Kidney (tissue), 14 donors: Measurements from ENCODE around the gene BMP3. TPM values are rescaled to one million over a fixed set of nuclear protein-coding genes. Genes with fewer than 3 reads are reported as not detected.

Source experiments
- DNase-seq, 5 donors: peaks; one replicate each; pipeline ENCODE4 v3.0.0-alpha.2; 2013 to 2020
- FAIRE-seq: peaks from 2 replicates; lab custom pipeline; 2012; peaks lifted over from hg19 to GRCh38; lab: Jason Lieb, UNC
- H3K27ac ChIP-seq, 2 donors: one replicate each; pipeline ENCODE4 v1.7.0; 2013; ENCODE audit warnings: low read depth in 2 of 2, low read length in 2 of 2, inconsistent platforms in 1 of 2
- H3K27me3 ChIP-seq: one replicate; pipeline ENCODE4 v1.7.1; 2013; ENCODE audit warnings: low read length, inconsistent platforms; ENCODE audit not compliant: control insufficient read depth, insufficient read depth
- H3K36me3 ChIP-seq, 3 donors: one replicate each; pipeline versions ENCODE4 v1.7.0 to v1.7.1; 2013; ENCODE audit warnings: low read length in 3 of 3, control low read depth in 1 of 3, inconsistent platforms in 1 of 3; ENCODE audit not compliant: insufficient read depth in 3 of 3, control insufficient read depth in 2 of 3
- H3K4me1 ChIP-seq, 3 donors: one replicate each; pipeline versions ENCODE4 v1.7.0 to v1.7.1; 2013; ENCODE audit warnings: low read length in 3 of 3, inconsistent platforms in 1 of 3, low read depth in 1 of 3; ENCODE audit not compliant: control insufficient read depth in 2 of 3, insufficient read depth in 2 of 3
- H3K4me3 ChIP-seq, 3 donors: one replicate each; pipeline versions ENCODE4 v1.7.0 to v1.8.1; 2013; ENCODE audit warnings: low read length in 3 of 3, control low read depth in 1 of 3, inconsistent platforms in 1 of 3
- H3K9ac ChIP-seq, 3 donors: one replicate each; pipeline versions ENCODE4 v1.7.0 to v1.7.1; 2013; ENCODE audit warnings: low read length in 3 of 3, control low read depth in 1 of 3, inconsistent platforms in 1 of 3
- H3K9me3 ChIP-seq, 3 donors: one replicate each; pipeline versions ENCODE4 v1.7.0 to v1.7.1; 2013; ENCODE audit warnings: low read length in 3 of 3, control low read depth in 1 of 3, inconsistent platforms in 1 of 3; ENCODE audit not compliant: control insufficient read depth in 2 of 3, insufficient read depth in 1 of 3
- intact Hi-C: fragments of 100-400 bp; cut with DNase I; formaldehyde crosslinking; loops from one replicate; pipeline ENCODE4 v1.11.1; 2022
- polyA plus RNA-seq: library from polyadenylated mRNA; stranded (reverse); fragments of 350-450 nt; fragmentation: Illumina TruSeq; extraction: RNeasy Lipid Tissue Mini Kit (QIAGEN cat#74804); gene quantifications from one replicate; pipeline ENCODE4 v1.2.3, GENCODE V29; 2014; ENCODE audit warnings: low read depth, low replicate concordance; ENCODE audit not compliant: insufficient read depth
- total RNA-seq: library from RNA; stranded (reverse); fragmentation: NEBNext Ultra II Directional; extraction: Animal tissue kit (Norgen Biotek cat#: 25700); gene quantifications from one replicate; pipeline ENCODE4 v1.2.1, GENCODE V29; 2021
- TF ChIP-seq, protein P1 (sequence below): IDR thresholded peaks from 3 replicates; pipeline ENCODE4 v1.5.1; 2012; ENCODE audit warnings: mild to moderate bottlenecking, moderate library complexity, borderline replicate concordance; ENCODE audit not compliant: insufficient read depth; ENCODE audit errors: extremely low read depth
- donor health status: control.
- donor health status: control.
- donor health status: control.
- donor health status: control.
- donor health status: control.
- donor health status: DM: yes; HTN: yes; CAD: no.
- donor health status: Normal renal cell carcinoma (clear cell type).

The BMP3 gene
- total and polyA plus RNA-seq, 2 donors from 2014 or later = 0.28 TPM; not detected in 1

DNA sequence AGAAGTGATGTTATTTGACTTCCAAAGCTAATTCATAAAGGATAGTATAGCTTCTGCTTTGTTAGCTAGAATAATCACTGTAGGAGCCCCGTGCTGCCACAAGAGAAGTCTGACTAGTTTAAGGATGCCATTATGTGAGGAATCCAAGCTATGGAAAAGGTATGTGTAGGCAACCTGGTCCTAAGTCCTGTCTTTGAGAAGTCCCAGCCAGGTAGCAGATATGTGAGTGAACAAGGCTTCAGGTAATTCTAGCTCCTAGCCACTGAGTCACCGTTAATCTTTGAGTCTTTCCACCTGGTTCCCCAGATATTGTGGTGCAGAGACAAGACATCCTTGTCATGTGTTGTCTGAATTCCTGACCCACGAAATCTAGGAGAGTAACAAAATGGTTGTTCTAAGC, 55.5 kb downstream of the BMP3 start:
- no peaks in the 10 kb centered on the region for H3K36me3 ChIP-seq
- DNase-seq (no peak), FAIRE-seq (no peak)
- no peaks in the 10 kb centered on the region for H3K27me3 ChIP-seq
- no peak overlapping the region for H3K4me3 ChIP-seq
- H3K27ac ChIP-seq = no peak overlapping the region
- H3K9me3 ChIP-seq = no peaks in the 10 kb centered on the region
- intact Hi-C loops = no loop called here
- TF ChIP-seq, protein P1, sequence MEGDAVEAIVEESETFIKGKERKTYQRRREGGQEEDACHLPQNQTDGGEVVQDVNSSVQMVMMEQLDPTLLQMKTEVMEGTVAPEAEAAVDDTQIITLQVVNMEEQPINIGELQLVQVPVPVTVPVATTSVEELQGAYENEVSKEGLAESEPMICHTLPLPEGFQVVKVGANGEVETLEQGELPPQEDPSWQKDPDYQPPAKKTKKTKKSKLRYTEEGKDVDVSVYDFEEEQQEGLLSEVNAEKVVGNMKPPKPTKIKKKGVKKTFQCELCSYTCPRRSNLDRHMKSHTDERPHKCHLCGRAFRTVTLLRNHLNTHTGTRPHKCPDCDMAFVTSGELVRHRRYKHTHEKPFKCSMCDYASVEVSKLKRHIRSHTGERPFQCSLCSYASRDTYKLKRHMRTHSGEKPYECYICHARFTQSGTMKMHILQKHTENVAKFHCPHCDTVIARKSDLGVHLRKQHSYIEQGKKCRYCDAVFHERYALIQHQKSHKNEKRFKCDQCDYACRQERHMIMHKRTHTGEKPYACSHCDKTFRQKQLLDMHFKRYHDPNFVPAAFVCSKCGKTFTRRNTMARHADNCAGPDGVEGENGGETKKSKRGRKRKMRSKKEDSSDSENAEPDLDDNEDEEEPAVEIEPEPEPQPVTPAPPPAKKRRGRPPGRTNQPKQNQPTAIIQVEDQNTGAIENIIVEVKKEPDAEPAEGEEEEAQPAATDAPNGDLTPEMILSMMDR = no peak
- no peak overlapping the region for H3K9ac ChIP-seq
- H3K4me1 ChIP-seq = no peaks in the 10 kb centered on the region

DNA sequence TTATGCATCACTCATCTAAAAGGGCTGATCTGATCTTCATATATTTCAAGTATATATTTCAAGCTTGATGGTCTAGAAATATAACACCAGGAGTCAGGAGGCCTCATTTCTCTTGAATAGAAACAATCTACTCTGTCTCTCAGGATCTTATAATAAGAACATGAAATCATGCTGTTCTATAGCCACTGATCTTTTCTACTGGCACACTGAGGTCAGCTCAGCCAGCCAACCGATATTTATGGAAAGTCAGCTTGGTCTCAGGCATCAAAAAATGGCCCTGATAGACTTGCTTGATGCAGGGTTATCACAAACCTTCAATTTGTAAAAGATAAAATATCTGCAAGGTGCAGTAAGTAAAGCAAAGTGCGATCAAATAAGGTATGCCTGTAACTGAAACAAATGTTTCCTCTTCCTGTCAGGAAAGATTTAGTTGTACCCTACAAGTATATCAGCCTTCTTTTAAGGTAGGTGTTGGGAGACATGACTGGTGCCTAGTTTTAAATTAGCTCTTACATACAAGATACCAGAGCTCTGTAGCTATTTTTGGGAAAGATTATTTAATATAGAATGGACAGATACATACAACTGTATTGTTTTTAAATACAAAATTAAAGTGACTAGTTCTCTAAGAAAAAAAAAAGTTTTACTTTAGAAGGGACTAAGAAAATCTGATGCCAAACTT, 63.4 kb downstream of the BMP3 start:
- no peaks in the 10 kb centered on the region for H3K27me3 ChIP-seq
- no peak overlapping the region for H3K4me3 ChIP-seq
- no peaks in the 10 kb centered on the region for H3K9me3 ChIP-seq
- H3K36me3 ChIP-seq = no peaks in the 10 kb centered on the region
- TF ChIP-seq, protein P1 = no peak
- FAIRE-seq (no peak), DNase-seq (no peak)
- no peaks in the 10 kb centered on the region for H3K4me1 ChIP-seq
- no peak overlapping the region for H3K9ac ChIP-seq
- intact Hi-C loops = no loop called here
- H3K27ac ChIP-seq = no peak overlapping the region

DNA sequence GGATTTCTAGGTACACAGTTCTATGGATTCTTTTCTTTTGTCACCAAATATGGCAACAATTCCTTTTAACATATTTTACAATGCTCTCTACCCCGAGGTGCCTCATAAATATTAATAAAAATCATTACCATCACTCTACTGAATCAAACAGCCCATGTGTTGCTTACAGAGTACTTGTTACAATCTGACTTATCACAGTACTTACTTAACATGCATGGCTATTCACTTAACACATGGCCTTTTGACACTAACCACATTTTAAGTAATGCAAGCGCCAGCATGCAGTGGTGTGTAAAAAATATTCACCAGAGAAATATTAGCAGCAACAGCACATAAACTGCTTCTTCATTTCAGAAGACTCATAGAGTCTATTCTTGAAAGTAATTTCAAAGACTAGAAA, 64.9 kb downstream of the BMP3 start:
- intact Hi-C loops = no loop called here
- no peak for DNase-seq
- TF ChIP-seq, protein P1 = no peak
- no peaks in the 10 kb centered on the region for H3K36me3 ChIP-seq
- no peak overlapping the region for H3K9ac ChIP-seq
- no peak overlapping the region for H3K4me3 ChIP-seq
- H3K4me1 ChIP-seq = no peaks in the 10 kb centered on the region
- no peaks in the 10 kb centered on the region for H3K9me3 ChIP-seq
- FAIRE-seq = no peak
- no peak overlapping the region for H3K27ac ChIP-seq
- H3K27me3 ChIP-seq = no peaks in the 10 kb centered on the region

DNA sequence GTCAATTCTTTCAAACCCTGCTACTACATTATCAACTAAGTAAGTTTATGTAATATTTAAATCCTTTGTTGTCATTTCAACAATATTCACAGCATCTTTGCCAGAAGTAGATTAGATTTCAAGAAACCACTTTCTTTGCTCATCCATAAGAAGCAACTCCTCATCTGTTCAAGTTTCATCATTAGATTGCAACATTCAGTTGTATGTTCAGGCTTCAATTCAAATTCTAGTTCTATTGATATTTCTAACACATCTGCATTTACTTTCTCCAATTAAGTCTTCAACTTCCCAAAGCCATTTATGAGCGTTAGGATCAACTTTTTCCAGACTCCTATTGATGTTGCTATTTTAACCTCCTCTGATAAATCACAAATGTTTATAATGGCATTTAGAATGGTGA, 66.1 kb downstream of the BMP3 start:
- Histone ChIP-seq H3K4me1 (no peaks in the 10 kb centered on the region), H3K36me3 (no peaks in the 10 kb centered on the region), H3K27me3 (no peaks in the 10 kb centered on the region), H3K27ac (no peak overlapping the region), H3K9ac (no peak overlapping the region), H3K9me3 (no peaks in the 10 kb centered on the region), H3K4me3 (no peak overlapping the region)
- DNase-seq (no peak), FAIRE-seq (no peak)
- TF ChIP-seq, protein P1 = no peak
- intact Hi-C loops = no loop called here
